Measurements from ENCODE around the gene ORMDL2. TPM values are rescaled to one million over a fixed set of nuclear protein-coding genes. Genes with fewer than 3 reads are reported as not detected.

The ORMDL2 gene
- total RNA-seq, 1 donor from 2014 or later, result 40.5 TPM

GRCh38 chr12:55850401-55850800, 32.6 kb downstream of the ORMDL2 start:
- no peak overlapping the region for H3K27ac Mint-ChIP-seq
- DNase-seq (ENCODE audit: low spot score, unreplicated experiment), result no peak
- no peaks in the 10 kb centered on the region for H3K4me1 Mint-ChIP-seq (ENCODE audit: low read depth)
- TF ChIP-seq, protein P1, sequence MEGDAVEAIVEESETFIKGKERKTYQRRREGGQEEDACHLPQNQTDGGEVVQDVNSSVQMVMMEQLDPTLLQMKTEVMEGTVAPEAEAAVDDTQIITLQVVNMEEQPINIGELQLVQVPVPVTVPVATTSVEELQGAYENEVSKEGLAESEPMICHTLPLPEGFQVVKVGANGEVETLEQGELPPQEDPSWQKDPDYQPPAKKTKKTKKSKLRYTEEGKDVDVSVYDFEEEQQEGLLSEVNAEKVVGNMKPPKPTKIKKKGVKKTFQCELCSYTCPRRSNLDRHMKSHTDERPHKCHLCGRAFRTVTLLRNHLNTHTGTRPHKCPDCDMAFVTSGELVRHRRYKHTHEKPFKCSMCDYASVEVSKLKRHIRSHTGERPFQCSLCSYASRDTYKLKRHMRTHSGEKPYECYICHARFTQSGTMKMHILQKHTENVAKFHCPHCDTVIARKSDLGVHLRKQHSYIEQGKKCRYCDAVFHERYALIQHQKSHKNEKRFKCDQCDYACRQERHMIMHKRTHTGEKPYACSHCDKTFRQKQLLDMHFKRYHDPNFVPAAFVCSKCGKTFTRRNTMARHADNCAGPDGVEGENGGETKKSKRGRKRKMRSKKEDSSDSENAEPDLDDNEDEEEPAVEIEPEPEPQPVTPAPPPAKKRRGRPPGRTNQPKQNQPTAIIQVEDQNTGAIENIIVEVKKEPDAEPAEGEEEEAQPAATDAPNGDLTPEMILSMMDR (IDR thresholded peaks at IDR 0.05; ENCODE audit: unreplicated experiment), result no peak
- no peak overlapping the region for H3K4me3 Mint-ChIP-seq (ENCODE audit: low read depth)
- H3K27me3 Mint-ChIP-seq, result peaks cover 16% of the 10 kb centered on the region
- no peaks in the 10 kb centered on the region for H3K36me3 Mint-ChIP-seq (ENCODE audit: insufficient read depth)
- no peaks in the 10 kb centered on the region for H3K9me3 Mint-ChIP-seq (ENCODE audit: low read depth)

DNA sequence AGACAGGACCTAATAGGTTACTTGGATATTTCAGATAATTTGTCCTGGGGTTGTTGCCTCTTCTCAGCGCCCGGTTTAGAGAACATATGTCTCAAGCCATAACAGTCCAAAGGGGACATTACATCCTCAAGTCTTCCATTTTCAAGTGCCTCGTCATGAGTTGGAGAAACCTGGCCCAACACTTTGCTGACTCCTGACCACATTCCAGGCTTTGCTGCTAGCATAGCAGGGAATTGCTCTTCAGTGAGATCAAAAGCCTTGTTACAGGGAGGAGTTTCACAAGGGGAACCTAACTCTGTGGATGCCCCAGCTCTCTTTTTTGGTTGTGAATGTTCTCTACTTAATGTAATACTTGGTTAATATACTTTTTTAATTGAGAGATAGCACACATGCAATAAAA, 33.1 kb downstream of the ORMDL2 start:
- H3K27me3 Mint-ChIP-seq, result peaks cover 16% of the 10 kb centered on the region
- no peaks in the 10 kb centered on the region for H3K9me3 Mint-ChIP-seq (ENCODE audit: low read depth)
- H3K36me3 Mint-ChIP-seq (ENCODE audit: insufficient read depth), result no peaks in the 10 kb centered on the region
- no peak overlapping the region for H3K4me3 Mint-ChIP-seq (ENCODE audit: low read depth)
- TF ChIP-seq, protein P1 (IDR thresholded peaks at IDR 0.05; ENCODE audit: unreplicated experiment), result no peak
- no peaks in the 10 kb centered on the region for H3K4me1 Mint-ChIP-seq (ENCODE audit: low read depth)
- DNase-seq (ENCODE audit: low spot score, unreplicated experiment), result no peak
- H3K27ac Mint-ChIP-seq, result no peak overlapping the region

- DNase-seq (ENCODE audit: low spot score, unreplicated experiment), result no peak
- no peak overlapping the region for H3K27ac Mint-ChIP-seq
- no peaks in the 10 kb centered on the region for H3K4me1 Mint-ChIP-seq (ENCODE audit: low read depth)
- TF ChIP-seq, protein P1 (IDR thresholded peaks at IDR 0.05; ENCODE audit: unreplicated experiment), result no peak
- H3K4me3 Mint-ChIP-seq (ENCODE audit: low read depth), result no peak overlapping the region
- no peaks in the 10 kb centered on the region for H3K9me3 Mint-ChIP-seq (ENCODE audit: low read depth)
- no peaks in the 10 kb centered on the region for H3K36me3 Mint-ChIP-seq (ENCODE audit: insufficient read depth)
- peaks cover 16% of the 10 kb centered on the region for H3K27me3 Mint-ChIP-seq
These were observed 34.9 kb downstream of the ORMDL2 start for GRCh38 chr12:55852740-55853139.

DNA sequence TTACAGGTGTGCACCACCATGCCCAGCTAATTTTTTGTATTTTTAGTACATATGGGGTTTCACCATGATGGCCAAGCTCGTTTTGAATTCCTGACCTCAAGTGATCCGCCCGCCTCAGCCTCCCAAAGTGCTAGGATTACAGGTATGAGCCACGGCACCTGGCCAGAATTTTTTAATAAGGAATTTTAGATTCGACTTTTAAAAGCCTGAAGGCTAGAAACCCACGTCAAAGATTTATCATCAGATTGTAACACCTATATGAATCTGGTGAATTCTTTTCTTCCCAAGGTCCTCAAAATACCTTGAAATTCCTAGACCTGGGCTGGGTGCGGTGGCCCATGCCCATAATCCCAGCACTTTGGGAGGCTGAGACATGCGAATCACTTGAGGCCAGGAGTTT, 43.6 kb downstream of the ORMDL2 start:
- Mint-ChIP-seq H3K27me3 (no peaks in the 10 kb centered on the region), H3K36me3 (ENCODE audit: insufficient read depth) (no peaks in the 10 kb centered on the region), H3K4me1 (ENCODE audit: low read depth) (no peaks in the 10 kb centered on the region), H3K9me3 (ENCODE audit: low read depth) (peaks cover 3% of the 10 kb centered on the region), H3K27ac (no peak overlapping the region), H3K4me3 (ENCODE audit: low read depth) (no peak overlapping the region)
- TF ChIP-seq, protein P1 (IDR thresholded peaks at IDR 0.05; ENCODE audit: unreplicated experiment), result no peak
- no peak for DNase-seq (ENCODE audit: low spot score, unreplicated experiment)

GRCh38 chr12:55861871-55862270, 44.0 kb downstream of the ORMDL2 start:
- no peak for DNase-seq (ENCODE audit: low spot score, unreplicated experiment)

More at GRCh38 chr12:55861871-55862270, 44.0 kb downstream of the ORMDL2 start:
- Mint-ChIP-seq H3K9me3 (ENCODE audit: low read depth) (peaks cover 3% of the 10 kb centered on the region), H3K36me3 (ENCODE audit: insufficient read depth) (no peaks in the 10 kb centered on the region), H3K4me1 (ENCODE audit: low read depth) (no peaks in the 10 kb centered on the region), H3K4me3 (ENCODE audit: low read depth) (no peak overlapping the region), H3K27me3 (no peaks in the 10 kb centered on the region), H3K27ac (no peak overlapping the region)
- TF ChIP-seq, protein P1 (IDR thresholded peaks at IDR 0.05; ENCODE audit: unreplicated experiment), result no peak

All from progenitor cell of endocrine pancreas (in vitro differentiated cells).